Stimulated activated CD4-positive, alpha-beta T cell treated with anti-CD3 and anti-CD28 coated beads, Interleukin-1b, Interleukin-23, amount 100 ng/mL, for 48 hours (primary cell): Measurements from ENCODE around the gene FZR1.

ENCODE experiments used
- DNase-seq: peaks from one replicate; pipeline ENCODE4 v3.0.0-alpha.2; 2020

The FZR1 gene

GRCh38 chr19:3474614-3475013 lies 31.5 kb upstream of the FZR1 start:
- no peak for DNase-seq

- DNase-seq: no peak
Observed at GRCh38 chr19:3475449-3475848, 30.7 kb upstream of the FZR1 start.

GRCh38 chr19:3476830-3477229 lies 29.3 kb upstream of the FZR1 start:
- DNase-seq: no peak

GRCh38 chr19:3477506-3477905 lies 28.6 kb upstream of the FZR1 start:
- DNase-seq: no peak

GRCh38 chr19:3477951-3478350 lies 28.2 kb upstream of the FZR1 start:
- no peak for DNase-seq

GRCh38 chr19:3478409-3479176 lies 27.5 kb upstream of the FZR1 start:
- DNase-seq: no peak

GRCh38 chr19:3479177-3479833 lies 26.8 kb upstream of the FZR1 start:
- peak; percentile 62 for DNase-seq

- DNase-seq: peak; percentile 43
Observed at GRCh38 chr19:3479834-3480215, 26.3 kb upstream of the FZR1 start.

- DNase-seq: no peak
Observed at GRCh38 chr19:3480383-3481091, 25.6 kb upstream of the FZR1 start, which contains the start of gene SMIM24. Gene SMIM24 (minus strand): TSS chr19:3480525. CDS start chr19:3480463, 62 bp downstream.

GRCh38 chr19:3481241-3482090 lies 24.6 kb upstream of the FZR1 start:
- no peak for DNase-seq

- DNase-seq: no peak
Observed at GRCh38 chr19:3482507-3483225, 23.4 kb upstream of the FZR1 start.

- DNase-seq: no peak
Observed at GRCh38 chr19:3483226-3483628, 22.9 kb upstream of the FZR1 start, which contains the start of gene SMIM44. Gene SMIM44 (minus strand): TSS chr19:3483441. CDS start chr19:3483403, 38 bp downstream.

- no peak for DNase-seq
Observed at GRCh38 chr19:3491396-3492119, 14.6 kb upstream of the FZR1 start.

GRCh38 chr19:3492131-3492839 lies 13.8 kb upstream of the FZR1 start:
- no peak for DNase-seq

GRCh38 chr19:3492919-3493318 lies 13.2 kb upstream of the FZR1 start:
- no peak for DNase-seq

- DNase-seq: no peak
Observed at GRCh38 chr19:3493651-3494050, 12.5 kb upstream of the FZR1 start.

- peak; percentile 54 for DNase-seq
Observed at GRCh38 chr19:3494051-3494450, 12.1 kb upstream of the FZR1 start.

- peak; percentile 71 for DNase-seq
Observed at GRCh38 chr19:3494559-3494958, 11.6 kb upstream of the FZR1 start.

GRCh38 chr19:3496392-3497273 lies 9.5 kb upstream of the FZR1 start:
- no peak for DNase-seq
